ENCODE measurements around the gene ITIH5.

DNA sequence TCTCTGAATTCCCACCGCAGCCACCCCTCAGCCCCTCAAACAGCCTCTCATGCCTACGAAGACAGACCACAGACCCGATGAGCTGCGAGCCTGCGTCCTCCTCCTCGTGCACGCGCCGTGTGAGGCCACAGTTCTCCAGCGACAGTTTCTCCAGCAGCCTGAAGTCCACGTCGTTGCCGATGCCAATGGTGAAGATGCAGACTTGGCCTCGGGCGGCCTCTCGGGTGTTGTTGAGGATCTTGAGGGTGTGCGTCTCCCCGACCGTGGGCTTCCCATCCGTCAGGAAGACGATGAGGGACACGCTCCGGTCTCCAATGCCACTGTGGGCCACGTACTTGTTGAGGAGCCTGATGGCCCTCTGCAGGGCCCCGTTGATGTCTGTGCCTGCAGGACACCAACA is 87.1 kb downstream of the ITIH5 start:
- TF ChIP-seq EZH2 (optimal IDR thresholded peaks at IDR 0.05; ENCODE audit: low read depth, low read length) = no peak
- TF ChIP-seq, protein P1, sequence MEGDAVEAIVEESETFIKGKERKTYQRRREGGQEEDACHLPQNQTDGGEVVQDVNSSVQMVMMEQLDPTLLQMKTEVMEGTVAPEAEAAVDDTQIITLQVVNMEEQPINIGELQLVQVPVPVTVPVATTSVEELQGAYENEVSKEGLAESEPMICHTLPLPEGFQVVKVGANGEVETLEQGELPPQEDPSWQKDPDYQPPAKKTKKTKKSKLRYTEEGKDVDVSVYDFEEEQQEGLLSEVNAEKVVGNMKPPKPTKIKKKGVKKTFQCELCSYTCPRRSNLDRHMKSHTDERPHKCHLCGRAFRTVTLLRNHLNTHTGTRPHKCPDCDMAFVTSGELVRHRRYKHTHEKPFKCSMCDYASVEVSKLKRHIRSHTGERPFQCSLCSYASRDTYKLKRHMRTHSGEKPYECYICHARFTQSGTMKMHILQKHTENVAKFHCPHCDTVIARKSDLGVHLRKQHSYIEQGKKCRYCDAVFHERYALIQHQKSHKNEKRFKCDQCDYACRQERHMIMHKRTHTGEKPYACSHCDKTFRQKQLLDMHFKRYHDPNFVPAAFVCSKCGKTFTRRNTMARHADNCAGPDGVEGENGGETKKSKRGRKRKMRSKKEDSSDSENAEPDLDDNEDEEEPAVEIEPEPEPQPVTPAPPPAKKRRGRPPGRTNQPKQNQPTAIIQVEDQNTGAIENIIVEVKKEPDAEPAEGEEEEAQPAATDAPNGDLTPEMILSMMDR (IDR thresholded peaks at IDR 0.05; ENCODE audit: low read length) = no peak

Data from MM.1S (cell line).